Measurements from ENCODE around the gene MATN3. TPM values are rescaled to one million over a fixed set of nuclear protein-coding genes. Genes with fewer than 3 reads are reported as not detected.

MATN3 gene
- total and polyA plus RNA-seq, 9 of the 15 experiments (the other 6 are each of a cell fraction or from before 2014, with no cell fraction given), result not detected

DNA sequence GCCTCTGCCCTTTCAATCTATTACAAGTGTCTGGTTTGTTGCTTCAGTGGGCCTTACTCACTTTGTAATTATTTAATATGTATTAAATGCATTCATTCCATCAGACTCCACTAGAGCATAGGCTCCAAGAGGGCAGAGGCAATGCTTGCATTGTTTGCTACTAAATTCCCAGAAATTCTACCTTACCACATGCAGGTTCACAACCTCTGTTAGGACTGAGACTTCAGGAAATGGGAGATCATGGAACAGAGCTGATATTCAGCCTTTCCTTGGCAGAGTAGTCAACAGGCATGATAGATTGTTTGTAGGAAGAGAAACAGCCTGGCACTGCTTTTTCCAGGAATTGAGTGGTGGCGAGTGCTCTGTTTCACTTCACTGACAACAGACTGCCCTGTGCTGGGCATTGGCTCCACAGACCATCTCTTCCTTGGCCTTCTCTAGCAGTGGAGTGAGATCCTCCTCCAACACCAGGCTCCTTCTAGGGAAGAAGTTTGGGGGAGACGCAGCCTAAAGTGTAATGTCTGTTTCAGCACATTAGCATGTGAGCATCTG, 6.2 kb upstream of the MATN3 start:
- CTCF ChIA-PET (ENCODE audit: low intra/inter-chr PET ratio), result interaction anchor here (0.6 kb wide), 1 partner anchor 84 kb away, joined by 3 read pairs; no protein-coding TSS in a partner anchor
- WGBS (ENCODE audit: insufficient coverage, low coverage, missing lambda C conversion rate), result 18% methylated on average over 2 of the region's 2 CpGs
- in situ Hi-C loops (cut with MboI), result no loop called here
- Histone ChIP-seq H3K27ac (ENCODE audit: extremely low read depth, low read depth, low read length) (no peak overlapping the region), H3K4me1 (replicated peaks in 1 of 2; ENCODE audit: control insufficient read depth in 2 of 2, insufficient read depth in 2 of 2, low read length in 2 of 2) (no peaks in the 10 kb centered on the region), H3K9me3 (replicated peaks; ENCODE audit: control insufficient read depth, insufficient read depth, low read depth, low read length) (peaks cover 2% of the 10 kb centered on the region; the same call in 1 of the 2 replicates), H3K9ac (ENCODE audit: insufficient read depth in 1 of 2, low read depth in 2 of 2, low read length in 2 of 2) (no peak overlapping the region), H3K27me3 (ENCODE audit: control insufficient read depth in 2 of 2, insufficient read depth in 2 of 2, low read length in 2 of 2) (no peaks in the 10 kb centered on the region), H3K4me2 (ENCODE audit: insufficient read depth, low read length) (no peak overlapping the region), H3K4me3 (no peak overlapping the region), H3K9me1 (ENCODE audit: control insufficient read depth, insufficient read depth, low read length) (no peaks in the 10 kb centered on the region), H3K79me2 (ENCODE audit: control insufficient read depth, insufficient read depth, low read length) (no peaks in the 10 kb centered on the region), H2AFZ (ENCODE audit: low read depth, low read length) (no peak overlapping the region), H3K36me3 (ENCODE audit: control insufficient read depth, insufficient read depth, low read length) (no peaks in the 10 kb centered on the region), H4K20me1 (replicated peaks; ENCODE audit: control insufficient read depth, insufficient read depth, low read length) (no peaks in the 10 kb centered on the region)
- no peak for TF ChIP-seq MCM3 (IDR thresholded peaks at IDR 0.05)
- no peak for TF ChIP-seq PURB (CRISPR knock-in tag; IDR thresholded peaks at IDR 0.05; ENCODE audit: low read depth)
- no peak for TF ChIP-seq ETS2 (tag; IDR thresholded peaks at IDR 0.05; ENCODE audit: borderline replicate concordance, poor library complexity, severe bottlenecking)
- no peak for TF ChIP-seq RFX7 (CRISPR knock-in tag; IDR thresholded peaks at IDR 0.05)
- TF ChIP-seq CBFA2T3 (IDR thresholded peaks at IDR 0.05), result no peak
- TF ChIP-seq ZNF445 (CRISPR knock-in tag; IDR thresholded peaks at IDR 0.05; ENCODE audit: low read depth), result no peak
- TF ChIP-seq ZNF354B (CRISPR knock-in tag; IDR thresholded peaks at IDR 0.05), result no peak
- TF ChIP-seq PHF20 (IDR thresholded peaks at IDR 0.05; ENCODE audit: partially characterized antibody), result no peak
- no peak for TF ChIP-seq KLF10 (CRISPR knock-in tag; IDR thresholded peaks at IDR 0.05)
- TF ChIP-seq CBX3 (IDR thresholded peaks at IDR 0.05; ENCODE audit: borderline replicate concordance in 1 of 2, low read length in 2 of 2), result no peak
- no peak for TF ChIP-seq TCF15 (CRISPR knock-in tag; IDR thresholded peaks at IDR 0.05)
- BruUV-seq (replicated peaks), result no TSS peak
- POLR2A ChIA-PET, result no interaction called here
- FAIRE-seq (no peak), DNase-seq (ENCODE audit: extremely low read depth in 1 of 4, low spot score in 3 of 4) (no peak), ATAC-seq (no peak)
- intact Hi-C loops (cut with micrococcal nuclease), result loop anchor here (5.0 kb wide), 1 partner anchor 61 kb away; no protein-coding TSS in a partner anchor

Measured in K562 (cell line).